HCT116 (cell line): ENCODE data around the gene NFATC3. TPM values are rescaled to one million over a fixed set of nuclear protein-coding genes. Genes with fewer than 3 reads are reported as not detected.

ENCODE experiments used
- ATAC-seq: fragments of 200-7000 bp; cut with Tn5 transposase; 2 replicates; pipeline ENCODE4 v1.9.1; 2020; ENCODE audit warnings: mild to moderate bottlenecking, moderate library complexity
- BruUV-seq: library from RNA; stranded (reverse); fragments of 400-500 nt; replicated peaks from 2 replicates; lab custom pipeline; 2021; lab: Mats Ljungman, UMichigan
- CTCF ChIA-PET: fragments of 300-600 bp; sonication (Branson Sonifier 250); formaldehyde crosslinking; loops from one replicate; lab custom pipeline; 2021; ENCODE audit warnings: antibody characterized with exemption; lab: Charles Lee
- POLR2A ChIA-PET: fragments of 300-600, 350-600 bp; sonication (Branson Sonifier 250); formaldehyde crosslinking; loops from one replicate; lab custom pipeline; 2021; ENCODE audit warnings: antibody characterized with exemption; lab: Charles Lee
- RAD21 ChIA-PET, 2 experiments: fragments of 300-600 bp; sonication (Branson Sonifier 250); formaldehyde crosslinking; loops; one replicate each; lab custom pipeline; 2023; ENCODE audit warnings: low total read pairs in 2 of 2; ENCODE audit not compliant: uncharacterized antibody in 2 of 2, unreplicated experiment in 2 of 2, low non-redundant PET in 1 of 2; lab: Charles Lee
- DNase-seq: peaks from one replicate; pipeline ENCODE4 v3.0.0-alpha.2; 2010; ENCODE audit warnings: low read depth, low spot score
- H2AFZ ChIP-seq: fragments of 200-600 bp; shearing (Covaris generic), sonication (generic); 2 replicates; pipeline ENCODE4 v1.6.1; 2017; ENCODE audit warnings: low read depth, mixed run types, mixed read lengths, antibody characterized with exemption, low read length; ENCODE audit not compliant: poor library complexity, severe bottlenecking
- H3K27ac ChIP-seq: 2 replicates; pipeline ENCODE4 v1.5.1; 2012; ENCODE audit warnings: low read depth, low read length
- H3K27me3 ChIP-seq: fragments of 200-600 bp; sonication (generic); 2 replicates; pipeline ENCODE4 v1.6.1; 2016; ENCODE audit warnings: mixed run types, low read length, mixed read lengths; ENCODE audit not compliant: insufficient read depth
- H3K36me3 ChIP-seq, 2 experiments: fragments of 200-500 bp in 1 of 2; fragments of 200-600 bp in 1 of 2; sonication (Bioruptor generic) in 1 of 2; sonication (generic) in 1 of 2; 2 replicates each; pipeline versions ENCODE4 v1.5.1 to v1.6.1; 2014 to 2016; ENCODE audit warnings: low read length in 2 of 2, inconsistent platforms in 1 of 2, mixed read lengths in 1 of 2, mixed run types in 1 of 2; ENCODE audit not compliant: insufficient read depth in 2 of 2, control insufficient read depth in 1 of 2
- H3K4me1 ChIP-seq, 2 experiments: fragments of 200-600 bp in 1 of 2; sonication (generic) in 1 of 2; 2 replicates each; pipeline versions ENCODE4 v1.5.1 to v1.6.1; 2012 to 2017; ENCODE audit warnings: low read length in 2 of 2, inconsistent platforms in 1 of 2, mild to moderate bottlenecking in 1 of 2, mixed read lengths in 1 of 2, mixed run types in 1 of 2, moderate library complexity in 1 of 2; ENCODE audit not compliant: insufficient read depth in 2 of 2, control insufficient read depth in 1 of 2
- H3K4me2 ChIP-seq: fragments of 200-600 bp; sonication (generic); 2 replicates; pipeline ENCODE4 v1.6.1; 2017; ENCODE audit warnings: mixed run types, low read length, mixed read lengths
- H3K4me3 ChIP-seq, 2 experiments: fragments of 200-600 bp in 1 of 2; sonication (generic) in 1 of 2; replicated peaks in 1 of 2; 2 replicates each; pipeline ENCODE4 v1.5.1; 2011 to 2016; ENCODE audit warnings: low read length in 2 of 2, control low read depth in 1 of 2, low read depth in 1 of 2, mild to moderate bottlenecking in 1 of 2, mixed read lengths in 1 of 2, mixed run types in 1 of 2
- H3K79me2 ChIP-seq: fragments of 200-600 bp; sonication (generic); 2 replicates; pipeline ENCODE4 v1.6.1; 2017; ENCODE audit warnings: mild to moderate bottlenecking, mixed run types, low read length, moderate library complexity, mixed read lengths; ENCODE audit not compliant: insufficient read depth
- H3K9ac ChIP-seq: fragments of 200-600 bp; sonication (generic); 2 replicates; pipeline ENCODE4 v1.6.1; 2016; ENCODE audit warnings: low read length, mixed read lengths
- H3K9me2 ChIP-seq: fragments of 200-600 bp; sonication (generic), shearing (Covaris generic); 2 replicates; pipeline ENCODE4 v1.6.1; 2017; ENCODE audit warnings: mixed run types, mild to moderate bottlenecking, moderate library complexity; ENCODE audit not compliant: insufficient read depth
- H3K9me3 ChIP-seq, 2 experiments: fragments of 200-500 bp in 1 of 2; fragments of 200-600 bp in 1 of 2; sonication (Bioruptor generic) in 1 of 2; sonication (generic) in 1 of 2; 2 replicates each; pipeline ENCODE4 v1.6.1; 2014 to 2017; ENCODE audit warnings: low read length in 2 of 2, mixed read lengths in 2 of 2, inconsistent platforms in 1 of 2, low read depth in 1 of 2, mild to moderate bottlenecking in 1 of 2, mixed run types in 1 of 2, moderate library complexity in 1 of 2; ENCODE audit not compliant: control insufficient read depth in 1 of 2, insufficient read depth in 1 of 2
- H4K20me1 ChIP-seq: fragments of 200-600 bp; sonication (generic), shearing (Covaris generic); 2 replicates; pipeline ENCODE4 v1.6.1; 2017; ENCODE audit warnings: mixed run types, mild to moderate bottlenecking, moderate library complexity; ENCODE audit not compliant: insufficient read depth
- CEBPB ChIP-seq: IDR thresholded peaks from 2 replicates; pipeline ENCODE4 v1.6.1; 2012; ENCODE audit warnings: low read depth
- EGR1 ChIP-seq: IDR thresholded peaks from 2 replicates; pipeline ENCODE4 v1.6.1; 2012; ENCODE audit warnings: low read depth
- ELF1 ChIP-seq: IDR thresholded peaks from 2 replicates; pipeline ENCODE4 v1.6.1; 2012; ENCODE audit warnings: low read depth, borderline replicate concordance
- EZH2phosphoT487 ChIP-seq: fragments of 200-600 bp; IDR thresholded peaks from 2 replicates; pipeline ENCODE4 v1.6.1; 2018; ENCODE audit warnings: antibody characterized with exemption, borderline replicate concordance
- FOSL1 ChIP-seq: IDR thresholded peaks from 2 replicates; pipeline ENCODE4 v1.6.1; 2012; ENCODE audit warnings: low read depth
- POLR2A ChIP-seq: IDR thresholded peaks from 2 replicates; pipeline ENCODE4 v1.7.0; 2011; ENCODE audit warnings: borderline replicate concordance; ENCODE audit not compliant: insufficient read depth, insufficient read length; ENCODE audit errors: extremely low read depth
- POLR2AphosphoS5 ChIP-seq: IDR thresholded peaks from 2 replicates; pipeline ENCODE4 v1.6.1; 2011; ENCODE audit warnings: mild to moderate bottlenecking, low read depth, low read length, moderate library complexity
- RAD21 ChIP-seq: IDR thresholded peaks from 2 replicates; pipeline ENCODE4 v1.6.1; 2012; ENCODE audit warnings: low read depth, mild to moderate bottlenecking
- SIN3A ChIP-seq: IDR thresholded peaks from 2 replicates; pipeline ENCODE4 v1.6.1; 2012; ENCODE audit warnings: low read depth
- SP1 ChIP-seq: IDR thresholded peaks from 2 replicates; pipeline ENCODE4 v1.6.1; 2012; ENCODE audit warnings: low read depth
- ZFX ChIP-seq: fragments of 450-650 bp; IDR thresholded peaks from 2 replicates; pipeline ENCODE4 v1.6.1; 2017
- intact Hi-C: fragments of 100-400 bp; cut with micrococcal nuclease; formaldehyde crosslinking; loops from 2 replicates; pipeline ENCODE4 v1.10.0; 2022
- total RNA-seq: library from RNA; stranded (reverse); gene quantifications from one replicate; pipeline ENCODE4 v1.2.1, GENCODE V29; 2021; ENCODE audit not compliant: unreplicated experiment
- TF ChIP-seq, protein P1 (sequence below): IDR thresholded peaks from 2 replicates; pipeline ENCODE4 v1.6.1; 2012
- TF ChIP-seq, protein P2 (sequence below): IDR thresholded peaks from 2 replicates; pipeline ENCODE4 v1.6.1; 2011; ENCODE audit warnings: mild to moderate bottlenecking, low read length, moderate library complexity; ENCODE audit not compliant: insufficient replicate concordance; ENCODE audit errors: extremely low read depth
- TF ChIP-seq, protein P3 (sequence below): IDR thresholded peaks from 2 replicates; pipeline ENCODE4 v1.6.1; 2012; ENCODE audit warnings: low read depth
- TF ChIP-seq, protein P4 (sequence below): IDR thresholded peaks from 2 replicates; pipeline ENCODE4 v1.6.1; 2012

Gene NFATC3
- total RNA-seq, 1 experiment from 2014 or later: 25.6 TPM

DNA sequence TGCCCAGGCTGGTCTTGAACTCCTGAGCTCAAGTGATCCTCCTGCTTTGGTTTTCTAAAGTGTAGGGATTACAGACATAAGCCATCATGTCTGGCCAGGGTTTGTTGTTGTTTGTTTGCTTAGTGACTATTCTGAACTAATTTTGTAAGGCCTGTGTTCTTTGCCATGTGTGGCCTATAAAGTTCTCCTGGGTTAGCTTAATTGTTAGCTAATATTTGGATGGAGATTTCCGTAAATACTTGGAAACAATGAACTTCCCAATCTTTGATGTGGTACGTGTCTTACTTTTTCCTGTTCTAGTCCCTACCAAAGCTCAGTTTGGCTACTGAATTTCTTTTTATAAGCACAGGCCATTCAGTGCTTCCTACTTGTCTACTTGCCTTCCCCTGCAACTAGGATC, 37.2 kb upstream of the NFATC3 start (continued):
- TF ChIP-seq FOSL1: no peak
- TF ChIP-seq, protein P1, sequence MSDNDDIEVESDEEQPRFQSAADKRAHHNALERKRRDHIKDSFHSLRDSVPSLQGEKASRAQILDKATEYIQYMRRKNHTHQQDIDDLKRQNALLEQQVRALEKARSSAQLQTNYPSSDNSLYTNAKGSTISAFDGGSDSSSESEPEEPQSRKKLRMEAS: no peak
- TF ChIP-seq, protein P2, sequence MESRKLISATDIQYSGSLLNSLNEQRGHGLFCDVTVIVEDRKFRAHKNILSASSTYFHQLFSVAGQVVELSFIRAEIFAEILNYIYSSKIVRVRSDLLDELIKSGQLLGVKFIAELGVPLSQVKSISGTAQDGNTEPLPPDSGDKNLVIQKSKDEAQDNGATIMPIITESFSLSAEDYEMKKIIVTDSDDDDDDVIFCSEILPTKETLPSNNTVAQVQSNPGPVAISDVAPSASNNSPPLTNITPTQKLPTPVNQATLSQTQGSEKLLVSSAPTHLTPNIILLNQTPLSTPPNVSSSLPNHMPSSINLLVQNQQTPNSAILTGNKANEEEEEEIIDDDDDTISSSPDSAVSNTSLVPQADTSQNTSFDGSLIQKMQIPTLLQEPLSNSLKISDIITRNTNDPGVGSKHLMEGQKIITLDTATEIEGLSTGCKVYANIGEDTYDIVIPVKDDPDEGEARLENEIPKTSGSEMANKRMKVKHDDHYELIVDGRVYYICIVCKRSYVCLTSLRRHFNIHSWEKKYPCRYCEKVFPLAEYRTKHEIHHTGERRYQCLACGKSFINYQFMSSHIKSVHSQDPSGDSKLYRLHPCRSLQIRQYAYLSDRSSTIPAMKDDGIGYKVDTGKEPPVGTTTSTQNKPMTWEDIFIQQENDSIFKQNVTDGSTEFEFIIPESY: no peak

DNA sequence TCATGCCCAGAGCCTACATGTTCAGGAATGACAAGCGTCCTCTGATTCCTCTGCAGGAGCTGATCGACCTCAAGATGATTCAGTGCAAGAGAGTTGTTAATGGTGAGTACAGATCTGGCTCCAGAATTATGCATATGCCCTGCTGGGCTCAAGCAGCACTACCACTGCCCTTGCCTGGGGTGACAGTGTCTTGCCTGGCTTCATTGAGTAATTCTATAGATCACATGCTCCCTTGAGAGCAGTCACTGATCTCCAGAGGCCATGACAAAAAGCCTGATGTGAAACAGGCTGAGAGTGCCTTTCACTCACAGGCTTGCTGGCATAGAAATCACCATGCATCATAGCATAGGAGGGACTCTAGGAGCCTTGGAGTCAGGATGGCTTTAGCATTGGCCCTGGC, 35.7 kb upstream of the NFATC3 start:
- H3K27me3 ChIP-seq: no peaks in the 10 kb centered on the region
- no peaks in the 10 kb centered on the region for H3K9me3 ChIP-seq
- no peak overlapping the region for H2AFZ ChIP-seq
- DNase-seq (no peak), ATAC-seq (no peak)
- H4K20me1 ChIP-seq: no peaks in the 10 kb centered on the region
- ChIA-PET RAD21 (no interaction called here), POLR2A (no interaction called here), CTCF (no interaction called here)
- no peak overlapping the region for H3K4me2 ChIP-seq
- no peak overlapping the region for H3K4me3 ChIP-seq
- H3K36me3 ChIP-seq: peaks cover 8 to 42% of the 10 kb centered on the region in 2 experiments; a peak in 3 of 4 replicates
- no peaks in the 10 kb centered on the region for H3K4me1 ChIP-seq
- no TSS peak for BruUV-seq
- peaks cover 5% of the 10 kb centered on the region; the same call in 1 of the 2 replicates for H3K79me2 ChIP-seq
- H3K9ac ChIP-seq: no peak overlapping the region
- intact Hi-C loops: no loop called here
- H3K9me2 ChIP-seq: no peaks in the 10 kb centered on the region
- TF ChIP-seq, protein P1: no peak
- TF ChIP-seq, protein P3, sequence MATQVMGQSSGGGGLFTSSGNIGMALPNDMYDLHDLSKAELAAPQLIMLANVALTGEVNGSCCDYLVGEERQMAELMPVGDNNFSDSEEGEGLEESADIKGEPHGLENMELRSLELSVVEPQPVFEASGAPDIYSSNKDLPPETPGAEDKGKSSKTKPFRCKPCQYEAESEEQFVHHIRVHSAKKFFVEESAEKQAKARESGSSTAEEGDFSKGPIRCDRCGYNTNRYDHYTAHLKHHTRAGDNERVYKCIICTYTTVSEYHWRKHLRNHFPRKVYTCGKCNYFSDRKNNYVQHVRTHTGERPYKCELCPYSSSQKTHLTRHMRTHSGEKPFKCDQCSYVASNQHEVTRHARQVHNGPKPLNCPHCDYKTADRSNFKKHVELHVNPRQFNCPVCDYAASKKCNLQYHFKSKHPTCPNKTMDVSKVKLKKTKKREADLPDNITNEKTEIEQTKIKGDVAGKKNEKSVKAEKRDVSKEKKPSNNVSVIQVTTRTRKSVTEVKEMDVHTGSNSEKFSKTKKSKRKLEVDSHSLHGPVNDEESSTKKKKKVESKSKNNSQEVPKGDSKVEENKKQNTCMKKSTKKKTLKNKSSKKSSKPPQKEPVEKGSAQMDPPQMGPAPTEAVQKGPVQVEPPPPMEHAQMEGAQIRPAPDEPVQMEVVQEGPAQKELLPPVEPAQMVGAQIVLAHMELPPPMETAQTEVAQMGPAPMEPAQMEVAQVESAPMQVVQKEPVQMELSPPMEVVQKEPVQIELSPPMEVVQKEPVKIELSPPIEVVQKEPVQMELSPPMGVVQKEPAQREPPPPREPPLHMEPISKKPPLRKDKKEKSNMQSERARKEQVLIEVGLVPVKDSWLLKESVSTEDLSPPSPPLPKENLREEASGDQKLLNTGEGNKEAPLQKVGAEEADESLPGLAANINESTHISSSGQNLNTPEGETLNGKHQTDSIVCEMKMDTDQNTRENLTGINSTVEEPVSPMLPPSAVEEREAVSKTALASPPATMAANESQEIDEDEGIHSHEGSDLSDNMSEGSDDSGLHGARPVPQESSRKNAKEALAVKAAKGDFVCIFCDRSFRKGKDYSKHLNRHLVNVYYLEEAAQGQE: no peak
- TF ChIP-seq CEBPB (no peak), SP1 (no peak), ELF1 (no peak), ZFX (no peak), SIN3A (no peak), EGR1 (no peak), POLR2AphosphoS5 (no peak), POLR2A (no peak), RAD21 (no peak), EZH2phosphoT487 (no peak)
- TF ChIP-seq, protein P4, sequence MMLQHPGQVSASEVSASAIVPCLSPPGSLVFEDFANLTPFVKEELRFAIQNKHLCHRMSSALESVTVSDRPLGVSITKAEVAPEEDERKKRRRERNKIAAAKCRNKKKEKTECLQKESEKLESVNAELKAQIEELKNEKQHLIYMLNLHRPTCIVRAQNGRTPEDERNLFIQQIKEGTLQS: no peak
- no peak overlapping the region for H3K27ac ChIP-seq
